NCI-H2171 (cell line): Measurements from ENCODE around the gene NMRK1.

Source experiments
- DNase-seq: peaks from one replicate; lab custom pipeline; 2025; lab: John Stamatoyannopoulos, UW

The NMRK1 gene

DNA sequence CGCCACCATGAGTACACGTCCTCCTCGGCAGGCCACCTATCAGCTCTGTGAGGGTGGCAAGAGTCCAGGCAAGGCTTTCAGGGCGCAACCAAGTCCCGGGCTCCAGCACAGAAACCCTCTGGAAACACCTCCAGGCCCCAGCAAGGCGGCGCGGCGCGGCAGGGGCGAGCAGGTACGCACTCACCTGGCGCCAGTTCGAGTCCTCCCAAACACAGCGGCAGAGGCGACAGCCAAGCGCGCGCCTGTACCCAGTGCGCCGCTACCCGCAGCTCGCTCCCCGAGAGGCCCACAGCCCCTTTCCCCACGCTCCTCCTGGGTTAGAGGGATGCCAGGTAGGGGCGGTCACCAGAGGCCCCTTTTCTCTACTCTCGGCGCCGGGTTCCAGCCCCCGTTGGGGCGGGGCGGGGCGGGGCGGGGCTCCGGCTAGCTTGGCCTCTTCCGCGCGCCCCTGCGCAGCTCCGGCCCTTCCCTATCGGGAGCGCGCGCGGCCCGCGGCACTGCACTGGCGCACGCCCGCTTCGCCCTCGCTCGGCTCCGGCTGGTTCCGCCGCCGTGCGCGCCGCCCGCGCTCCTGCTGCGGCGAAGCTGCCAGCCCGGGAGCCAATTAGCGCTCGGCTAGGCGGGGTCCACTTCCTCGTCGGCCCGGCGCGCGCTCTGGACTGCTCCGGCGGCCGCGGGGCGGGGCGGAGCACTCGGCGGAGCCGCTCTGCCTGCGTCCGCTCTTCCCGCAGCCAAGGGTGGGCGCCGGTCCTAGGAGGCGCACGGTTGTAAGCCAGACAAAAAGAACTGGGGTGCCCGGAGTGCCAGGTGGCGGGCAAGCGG lies at the start of gene NMRK1, which contains the start of gene OSTF1:
NMRK1 (minus strand) TSS at position 332 of the 822 bp plus-strand sequence. CDS start 5,040 bp downstream, outside the sequence.
OSTF1 (plus strand) TSS at position 691 of the 822 bp plus-strand sequence. CDS start 179 bp downstream, outside the sequence.
- DNase-seq = peak; percentile 91

- DNase-seq = no peak
These were observed 46.5 kb upstream of the NMRK1 start for GRCh38 chr9:75134495-75134894.

- DNase-seq = no peak
These were observed 45.4 kb upstream of the NMRK1 start for GRCh38 chr9:75133396-75133795.

GRCh38 chr9:75132244-75132643 lies 44.3 kb upstream of the NMRK1 start:
- no peak for DNase-seq

GRCh38 chr9:75131700-75132099 lies 43.7 kb upstream of the NMRK1 start:
- no peak for DNase-seq

- DNase-seq = no peak
These were observed 42.8 kb upstream of the NMRK1 start for GRCh38 chr9:75130621-75131230.

DNA sequence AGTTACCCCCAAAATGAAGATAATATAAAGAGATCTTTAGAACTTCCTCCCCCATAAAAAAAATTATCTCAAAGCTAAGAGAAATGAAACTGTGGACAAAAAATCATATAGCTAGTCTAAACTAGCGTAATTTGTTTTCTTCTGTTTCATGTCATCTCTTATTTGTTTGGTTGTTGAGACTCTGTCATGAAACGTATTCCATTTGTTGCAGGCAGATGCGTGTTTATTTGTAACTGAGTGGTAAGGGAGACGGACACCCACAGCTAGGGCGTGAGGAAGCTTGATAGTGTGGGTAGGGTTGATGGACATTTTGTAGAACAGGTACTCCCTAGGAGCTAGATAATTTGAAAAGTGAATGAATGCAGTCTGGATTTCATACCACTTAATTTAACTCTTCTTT lies 42.2 kb upstream of the NMRK1 start:
- no peak for DNase-seq

GRCh38 chr9:75128535-75128934 lies 40.6 kb upstream of the NMRK1 start:
- no peak for DNase-seq

DNA sequence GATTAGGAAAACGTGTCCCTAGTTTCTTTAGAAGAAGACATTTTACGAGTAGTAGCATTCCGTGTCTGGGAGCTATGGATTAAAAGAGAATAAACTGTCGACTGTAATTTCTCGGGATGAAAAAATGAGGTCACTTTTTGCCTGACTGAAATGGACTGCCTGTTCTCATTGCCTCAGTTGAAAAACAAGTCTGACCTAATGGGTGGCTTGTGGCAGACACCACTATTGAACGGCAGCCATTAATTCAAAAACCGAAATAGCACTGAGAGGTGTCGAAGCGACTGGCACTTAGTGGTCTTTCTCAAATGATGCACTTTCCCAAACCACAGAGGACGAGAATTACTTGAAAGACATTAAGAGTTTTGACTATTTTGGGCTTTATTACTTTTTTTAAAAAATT lies 35.7 kb upstream of the NMRK1 start:
- no peak for DNase-seq

DNA sequence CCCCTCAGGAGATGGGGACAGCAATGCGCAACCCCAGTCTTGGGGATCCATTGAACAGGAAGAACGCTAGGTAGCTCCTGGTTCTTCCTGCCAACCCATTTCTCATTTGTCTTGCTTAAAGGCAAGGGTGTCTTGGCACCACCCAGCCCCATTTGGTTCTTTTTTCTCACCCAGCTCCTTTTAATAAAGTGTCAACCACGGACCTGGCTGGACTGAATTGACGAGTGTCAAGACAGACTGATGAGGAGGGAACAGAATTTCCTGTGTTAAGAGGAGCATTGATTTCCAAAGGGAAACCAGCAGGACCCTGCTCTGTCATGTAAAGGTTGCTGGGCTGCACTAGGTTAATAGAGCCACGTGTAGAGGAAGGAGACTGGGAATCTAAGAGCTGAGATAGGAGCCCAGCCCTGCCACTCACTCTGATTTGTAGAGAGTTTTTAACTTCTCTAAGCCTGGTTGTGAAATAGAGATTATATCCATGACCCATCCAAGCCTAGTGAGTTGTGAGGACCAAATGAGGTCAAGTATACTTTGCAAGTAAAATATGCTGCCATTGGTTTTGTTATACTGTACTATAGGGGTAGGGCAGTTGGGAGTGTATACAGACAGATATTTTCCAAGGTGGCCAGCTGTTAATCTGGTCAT lies 34.1 kb upstream of the NMRK1 start:
- DNase-seq = no peak

DNA sequence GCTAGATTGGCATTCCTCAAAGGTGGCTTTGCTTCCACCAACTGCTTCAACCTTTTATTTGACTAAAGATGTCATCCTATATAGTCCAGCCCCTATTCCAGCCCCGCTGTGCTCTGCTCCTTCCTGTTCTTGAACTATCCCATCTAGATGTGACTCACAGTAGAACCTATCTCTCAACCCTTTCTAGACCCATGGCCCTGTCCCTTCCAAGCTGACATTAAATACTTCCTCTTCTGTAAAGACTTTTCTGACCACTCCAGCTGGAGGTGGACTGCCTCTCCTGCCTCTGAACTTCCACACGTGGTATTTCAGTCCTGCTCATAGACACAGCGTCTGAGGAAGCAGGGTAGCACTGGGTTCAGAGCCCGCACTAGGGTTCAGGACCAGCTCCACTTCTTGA lies 32.7 kb upstream of the NMRK1 start:
- DNase-seq = no peak

DNA sequence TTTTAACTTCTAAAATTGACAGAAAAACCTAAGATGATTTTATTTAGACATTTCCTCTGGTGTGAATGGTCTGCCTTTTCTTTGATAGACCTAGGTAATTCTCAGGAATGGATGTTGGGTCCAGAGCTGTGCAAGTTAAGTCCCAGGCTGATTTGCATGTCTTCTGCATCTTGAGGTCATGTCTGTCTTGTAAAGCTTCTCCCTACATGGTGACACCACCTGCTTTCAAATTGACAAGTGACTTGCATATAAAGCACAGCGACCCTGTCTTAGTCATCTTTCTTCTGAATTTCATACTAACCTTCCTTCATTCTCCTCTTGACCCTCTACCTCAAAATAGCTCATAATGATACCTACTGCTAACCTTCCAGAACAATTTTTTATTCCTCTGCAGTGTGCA lies 29.6 kb upstream of the NMRK1 start:
- DNase-seq = no peak

DNA sequence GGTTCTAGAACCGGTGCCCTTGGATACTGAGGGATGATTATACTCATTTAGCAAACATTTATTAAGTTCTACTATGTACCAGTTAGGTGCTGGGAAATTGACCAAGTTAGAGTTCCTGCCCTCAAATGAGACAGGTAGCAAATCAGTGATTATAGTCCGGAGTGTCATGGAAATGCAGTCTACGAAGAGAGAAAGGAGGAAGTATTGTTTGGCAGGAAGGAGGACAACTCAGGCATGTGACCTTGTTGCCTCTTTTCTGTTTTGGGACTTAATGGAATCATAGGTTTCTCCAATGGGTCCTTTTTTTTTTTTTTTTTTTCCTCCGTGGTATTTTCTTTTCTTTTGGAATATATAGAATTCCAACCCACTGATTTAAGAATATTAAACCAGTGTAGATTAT lies 28.4 kb upstream of the NMRK1 start:
- no peak for DNase-seq

DNA sequence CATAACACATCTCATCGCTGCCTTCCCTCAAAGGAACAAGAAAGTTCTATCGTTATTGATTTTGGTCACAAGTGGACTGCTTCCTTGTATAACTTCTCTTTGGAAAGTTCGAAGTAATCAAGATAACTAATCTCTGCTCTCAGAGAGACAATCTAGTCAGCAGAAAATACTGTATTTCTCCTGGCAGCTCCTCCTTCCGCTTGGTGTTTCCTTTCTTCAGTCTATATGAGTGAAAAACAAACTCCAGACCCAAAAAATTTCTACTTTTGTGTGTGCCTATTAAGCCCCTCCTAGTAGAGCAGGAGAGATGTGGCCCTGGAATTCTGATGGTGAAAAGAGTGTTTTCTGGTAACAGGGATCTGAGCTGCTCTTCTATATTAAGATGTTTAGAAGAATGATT lies 24.8 kb upstream of the NMRK1 start:
- DNase-seq = no peak

- no peak for DNase-seq
These were observed 23.2 kb upstream of the NMRK1 start for GRCh38 chr9:75111019-75111622.

DNA sequence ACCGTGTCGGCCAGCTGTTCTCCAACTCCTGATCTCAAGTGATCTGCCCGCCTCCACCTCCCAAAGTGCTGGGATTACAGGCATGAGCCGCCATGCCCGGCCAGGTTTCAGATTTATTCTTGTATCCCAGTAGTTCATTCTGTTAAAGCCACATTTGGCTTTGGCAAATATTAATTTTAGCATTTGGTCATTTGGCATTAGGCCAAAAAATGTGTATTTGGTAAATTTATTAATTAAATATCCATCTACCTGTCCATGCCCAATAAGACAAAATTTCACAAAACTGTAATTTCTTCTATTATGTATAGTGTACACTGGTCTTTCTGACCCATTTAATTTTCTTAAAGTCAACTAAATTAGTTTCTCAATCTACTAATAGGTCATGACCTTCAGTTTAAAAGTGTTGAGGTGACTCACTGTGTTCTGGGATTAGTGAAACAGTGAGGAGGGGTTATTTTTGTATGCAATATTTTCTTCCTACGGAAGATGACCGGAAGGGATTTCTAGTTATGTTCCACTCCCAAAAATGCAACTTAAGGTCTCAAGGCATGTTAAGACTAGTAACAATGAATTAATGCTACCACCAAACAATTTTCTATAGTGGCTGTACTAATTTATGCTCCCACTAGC lies 21.4 kb upstream of the NMRK1 start:
- no peak for DNase-seq

DNA sequence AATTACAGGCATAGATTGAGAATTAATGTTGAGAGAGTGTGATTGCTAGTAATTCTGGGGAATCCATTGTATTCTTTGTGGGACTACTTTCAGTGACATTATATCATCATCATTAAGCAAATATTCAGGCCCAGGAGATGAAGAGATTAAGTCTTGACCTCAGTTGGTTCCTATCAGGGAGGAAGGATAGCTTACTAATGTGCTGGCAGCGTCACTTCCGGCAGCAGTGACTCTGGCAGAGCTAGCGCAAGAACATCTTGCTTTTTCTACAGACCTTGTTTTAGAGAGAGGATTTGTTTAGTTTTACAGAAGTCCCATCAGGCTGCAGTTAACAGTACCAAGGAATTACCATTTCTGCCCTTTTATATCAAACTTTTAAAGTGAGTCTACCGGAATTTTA lies 20.6 kb upstream of the NMRK1 start:
- no peak for DNase-seq

DNA sequence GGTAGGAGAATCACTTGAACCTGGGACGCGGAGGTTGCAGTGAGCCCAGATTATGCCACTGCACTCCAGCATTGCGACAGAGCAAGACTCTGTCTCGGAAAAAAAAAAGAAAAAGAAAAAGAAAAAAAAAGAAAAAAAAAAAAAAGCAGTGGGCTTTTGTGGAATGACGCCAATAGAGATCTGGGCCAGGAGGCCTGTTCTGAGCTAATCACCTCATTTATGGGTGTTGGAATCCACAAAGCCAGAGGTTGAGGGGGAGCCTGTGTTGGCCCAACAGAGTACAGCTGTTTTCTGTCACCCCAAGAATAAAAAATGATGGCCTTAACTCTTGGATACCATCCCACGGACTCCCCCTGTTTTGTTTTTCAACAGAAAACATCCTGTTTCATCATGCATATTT lies 18.9 kb upstream of the NMRK1 start:
- DNase-seq = no peak

GRCh38 chr9:75105841-75106240 lies 17.9 kb upstream of the NMRK1 start:
- DNase-seq = no peak

GRCh38 chr9:75105019-75105540 lies 17.1 kb upstream of the NMRK1 start:
- no peak for DNase-seq

- DNase-seq = no peak
These were observed 16.7 kb upstream of the NMRK1 start for GRCh38 chr9:75104607-75105006.
